Measurements from ENCODE around the gene DUSP1. TPM values are rescaled to one million over a fixed set of nuclear protein-coding genes. Genes with fewer than 3 reads are reported as not detected.

Gene DUSP1
- total RNA-seq, 4 donors from 2014 or later, result 469 to 701 (median 567) TPM

DNA sequence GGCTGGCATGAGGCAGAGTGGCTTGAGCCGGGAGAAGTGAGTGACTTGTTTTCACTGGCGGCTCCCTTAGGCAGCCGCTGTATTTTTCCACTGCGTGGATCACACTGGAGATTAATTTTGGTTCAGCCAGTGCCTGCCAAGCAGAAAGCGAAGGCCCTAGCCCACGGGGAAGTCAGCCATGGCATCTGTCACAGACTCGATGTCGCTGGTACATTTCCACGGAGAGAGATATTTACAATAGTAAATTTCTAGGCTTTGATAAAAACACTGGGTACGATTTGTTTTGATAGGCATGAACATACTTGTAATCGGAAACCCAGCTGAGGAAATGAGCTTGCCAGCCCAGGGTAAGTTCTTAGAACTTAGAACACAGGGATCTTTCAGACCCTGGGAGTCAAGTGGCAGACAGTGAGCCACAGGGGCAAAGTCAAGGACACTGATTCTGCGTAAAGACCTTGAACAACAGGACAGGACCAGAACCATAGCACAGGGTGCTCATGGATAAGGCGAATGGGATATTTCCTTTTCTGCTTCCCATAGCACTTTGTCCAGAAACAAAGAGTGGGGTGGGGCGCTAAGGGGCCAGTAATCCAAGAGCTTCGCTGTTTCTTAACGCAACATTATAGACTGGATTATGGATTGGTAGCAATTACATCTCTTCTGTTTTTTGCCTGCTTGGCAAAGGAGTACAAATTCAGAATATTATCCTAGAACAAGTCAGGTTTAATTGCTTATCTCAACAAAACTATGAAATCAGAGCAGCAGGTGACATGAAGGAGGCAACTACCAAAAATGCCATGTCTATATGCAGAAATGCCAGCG lies 4.5 kb downstream of the DUSP1 start:
- H3K4me1 ChIP-seq, result peaks cover 7 to 46% (median 25%) of the 10 kb centered on the region in 4 donors
- intact Hi-C loops (cut with DNase I; ENCODE audit: low total_unique reads) (loop anchor here (2.0 to 5.0 kb wide), 2 partner anchors 49 to 138 kb away; no protein-coding TSS in a partner anchor), in situ Hi-C loops (cut with MboI; ENCODE audit: low pct_ligation_motif_present in 1 of 4, low pct_unique_long_range_greater_than_20kb in 1 of 4, low sequenced_read_pairs in 3 of 4) (no loop called here)
- H3K36me3 ChIP-seq, result peaks cover 0 to 30% (median 13%) of the 10 kb centered on the region in 4 donors
- no peaks in the 10 kb centered on the region for H3K9me3 ChIP-seq
- WGBS, 2 donors (ENCODE audit: low coverage in 1 of 2), result 54 to 61% methylated on average over 5 to 17 of the region's 17 CpGs
- peak overlapping the region; percentile 99 to 100 (median 100) for H3K27ac ChIP-seq
- TF ChIP-seq POLR2A (IDR thresholded peaks at IDR 0.05) (peak; percentile 60), POLR2AphosphoS5 (IDR thresholded peaks at IDR 0.05) (peak; percentile 57 to 89 (median 84)), EP300 (IDR thresholded peaks at IDR 0.05; ENCODE audit: low read depth) (no peak)
- H3K4me3 ChIP-seq, result peak overlapping the region in 1 of 4 donors; percentile 98
- no peaks in the 10 kb centered on the region for H3K27me3 ChIP-seq
- DNase-seq, result peak; percentile 65

DNA sequence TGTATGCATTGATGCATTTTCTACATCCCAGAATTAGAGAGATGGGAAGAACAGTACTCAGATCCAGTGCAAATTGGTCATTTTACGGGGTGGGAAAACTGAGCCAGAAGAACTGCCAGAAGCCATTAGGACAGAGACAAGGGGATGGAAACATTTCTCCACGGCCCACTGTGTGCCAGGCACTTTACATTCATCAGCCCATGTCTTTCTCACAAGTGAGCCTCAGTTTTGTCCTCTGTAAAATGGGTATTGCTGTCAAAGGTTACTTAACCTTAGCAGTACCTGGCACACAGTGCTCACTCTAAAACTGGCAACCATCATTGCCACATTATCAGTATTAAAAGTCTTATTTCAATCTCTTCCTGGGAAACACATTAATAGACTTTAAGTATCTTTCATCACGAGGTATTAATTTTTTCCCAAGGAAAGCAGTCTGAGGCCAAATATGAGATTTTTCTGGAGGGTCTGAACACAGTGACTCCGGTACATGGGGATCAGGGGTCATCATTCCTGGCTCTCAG lies 5.2 kb downstream of the DUSP1 start:
- intact Hi-C loops (cut with DNase I; ENCODE audit: low total_unique reads) (loop anchor here (2.0 to 5.0 kb wide), 2 partner anchors 49 to 139 kb away; no protein-coding TSS in a partner anchor), in situ Hi-C loops (cut with MboI; ENCODE audit: low pct_ligation_motif_present in 1 of 4, low pct_unique_long_range_greater_than_20kb in 1 of 4, low sequenced_read_pairs in 3 of 4) (no loop called here)
- TF ChIP-seq CTCF (IDR thresholded peaks at IDR 0.05), result no peak
- no peak for TF ChIP-seq POLR2A (IDR thresholded peaks at IDR 0.05)
- no peak for TF ChIP-seq EP300 (IDR thresholded peaks at IDR 0.05; ENCODE audit: low read depth)
- peak in 2 of 3 donors; percentile 11 to 20 for TF ChIP-seq POLR2AphosphoS5 (IDR thresholded peaks at IDR 0.05)
- no peaks in the 10 kb centered on the region for H3K27me3 ChIP-seq
- no peaks in the 10 kb centered on the region for H3K9me3 ChIP-seq
- H3K27ac ChIP-seq, result peak overlapping the region; percentile 99 to 100 (median 100)
- peak; percentile 40 for DNase-seq
- 28 to 50% methylated on average over 3 to 4 of the region's 4 CpGs for WGBS, 2 donors (ENCODE audit: low coverage in 1 of 2)
- peaks cover 7 to 45% (median 24%) of the 10 kb centered on the region in 4 donors for H3K4me1 ChIP-seq
- peaks cover 0 to 30% (median 13%) of the 10 kb centered on the region in 4 donors for H3K36me3 ChIP-seq
- H3K4me3 ChIP-seq, result peak overlapping the region in 1 of 4 donors; percentile 98

DNA sequence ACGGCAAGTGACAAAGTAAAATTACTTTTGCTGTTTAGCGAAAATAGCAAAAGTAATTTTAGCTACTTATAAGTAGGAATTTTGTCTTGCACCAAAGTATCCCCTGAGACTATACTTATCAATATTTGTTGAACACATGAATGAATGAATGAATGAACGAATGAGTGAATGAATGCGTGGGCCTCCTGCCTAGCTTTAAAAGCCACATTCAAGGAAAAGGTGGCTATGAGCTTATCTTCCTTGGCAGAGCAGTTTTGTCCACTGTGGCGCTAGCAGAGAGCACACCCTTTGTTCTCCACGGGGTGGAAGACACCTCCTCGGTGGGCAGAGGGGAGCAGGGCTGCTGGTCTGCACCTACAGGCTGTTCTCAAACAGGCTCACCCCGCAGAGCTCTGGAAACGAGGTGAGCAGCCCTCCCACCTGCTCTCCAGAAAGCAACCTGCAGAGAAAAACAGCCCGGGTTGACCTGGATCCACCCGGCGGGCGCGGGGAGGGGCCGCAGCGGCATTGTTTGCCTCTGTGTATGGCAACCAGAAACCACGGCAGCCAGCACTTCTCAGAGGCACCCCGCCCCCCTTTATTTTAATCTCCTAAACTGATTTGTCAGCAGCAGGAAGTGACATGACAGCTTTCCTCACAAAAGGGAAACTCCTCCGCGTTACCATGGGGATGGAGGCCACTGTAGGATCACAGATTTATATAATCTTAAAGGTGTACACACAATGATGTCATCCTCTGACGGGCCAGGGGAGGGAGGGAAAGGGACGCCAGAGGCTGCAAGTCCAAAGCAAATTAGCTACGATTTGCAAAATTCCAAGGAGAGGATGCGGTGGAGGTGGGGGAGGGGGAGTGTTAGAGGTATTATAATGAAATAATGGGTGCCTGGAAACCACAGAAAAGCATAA lies 5.9 kb downstream of the DUSP1 start:
- peak; percentile 59 for TF ChIP-seq POLR2A (IDR thresholded peaks at IDR 0.05)
- TF ChIP-seq EP300 (IDR thresholded peaks at IDR 0.05; ENCODE audit: low read depth), result peak; percentile 86
- TF ChIP-seq POLR2AphosphoS5 (IDR thresholded peaks at IDR 0.05), result peak; percentile 35 to 74 (median 73)
- peak in 2 of 5 experiments; percentile 18 to 29 for TF ChIP-seq CTCF (IDR thresholded peaks at IDR 0.05)
- Histone ChIP-seq H3K27ac (peak overlapping the region; percentile 99 to 100 (median 100)), H3K27me3 (no peaks in the 10 kb centered on the region), H3K4me1 (peaks cover 7 to 45% (median 24%) of the 10 kb centered on the region in 4 donors), H3K36me3 (peaks cover 0 to 27% (median 13%) of the 10 kb centered on the region in 4 donors), H3K9me3 (no peaks in the 10 kb centered on the region), H3K4me3 (peak overlapping the region; percentile 8 to 98 (median 20))
- in situ Hi-C loops (cut with MboI; ENCODE audit: low pct_ligation_motif_present in 1 of 4, low pct_unique_long_range_greater_than_20kb in 1 of 4, low sequenced_read_pairs in 3 of 4), result no loop called here
- DNase-seq, result peak; percentile 95
- 7 to 33% methylated on average over 5 to 24 of the region's 24 CpGs for WGBS, 2 donors (ENCODE audit: low coverage in 1 of 2)
- intact Hi-C loops (cut with DNase I; ENCODE audit: low total_unique reads), result loop anchor here (5.0 kb wide), 1 partner anchor 48 kb away; no protein-coding TSS in a partner anchor

GRCh38 chr5:172763120-172763464 lies 7.9 kb downstream of the DUSP1 start:
- Histone ChIP-seq H3K27me3 (no peaks in the 10 kb centered on the region), H3K9me3 (no peaks in the 10 kb centered on the region), H3K4me3 (no peak overlapping the region), H3K27ac (no peak overlapping the region), H3K36me3 (peaks cover 0 to 7% (median 3%) of the 10 kb centered on the region in 4 donors), H3K4me1 (peaks cover 7 to 30% (median 16%) of the 10 kb centered on the region in 4 donors)
- intact Hi-C loops (cut with DNase I; ENCODE audit: low total_unique reads), result no loop called here
- in situ Hi-C loops (cut with MboI; ENCODE audit: low pct_ligation_motif_present in 1 of 4, low pct_unique_long_range_greater_than_20kb in 1 of 4, low sequenced_read_pairs in 3 of 4), result no loop called here
- TF ChIP-seq CTCF (IDR thresholded peaks at IDR 0.05) (no peak), POLR2A (IDR thresholded peaks at IDR 0.05) (no peak), EP300 (IDR thresholded peaks at IDR 0.05; ENCODE audit: low read depth) (no peak), POLR2AphosphoS5 (IDR thresholded peaks at IDR 0.05) (no peak)
- DNase-seq, result no peak
- WGBS, 2 donors (ENCODE audit: low coverage in 1 of 2), result 92 to 100% methylated on average over 5 to 20 of the region's 21 CpGs

All from transverse colon (tissue), 4 donors.